Calu3 (cell line): Measurements from ENCODE around the gene EWSR1. TPM values are rescaled to one million over a fixed set of nuclear protein-coding genes. Genes with fewer than 3 reads are reported as not detected.

Source experiments
- BruUV-seq: library from RNA; stranded (reverse); fragments of 400-500 nt; replicated peaks from 2 replicates; lab custom pipeline; 2021; lab: Mats Ljungman, UMichigan
- CTCF ChIA-PET: fragments of 300-600 bp; sonication (Branson Sonifier 250); formaldehyde crosslinking; loops from one replicate; lab custom pipeline; 2022; ENCODE audit warnings: antibody characterized with exemption; lab: Charles Lee
- DNase-seq: peaks from one replicate; pipeline ENCODE4 v3.0.0; 2022
- H3K27ac Mint-ChIP-seq: one replicate; pipeline ENCODE4 v1.8.0; 2022; ENCODE audit warnings: mixed read lengths; ENCODE audit not compliant: unreplicated experiment
- H3K27me3 Mint-ChIP-seq: one replicate; pipeline ENCODE4 v1.8.0; 2022; ENCODE audit warnings: mixed read lengths; ENCODE audit not compliant: unreplicated experiment
- H3K36me3 Mint-ChIP-seq: one replicate; pipeline ENCODE4 v1.8.0; 2022; ENCODE audit warnings: mild to moderate bottlenecking, moderate library complexity, mixed read lengths; ENCODE audit not compliant: insufficient read depth, unreplicated experiment
- H3K4me1 Mint-ChIP-seq: one replicate; pipeline ENCODE4 v1.8.0; 2022; ENCODE audit warnings: mild to moderate bottlenecking, low read depth, mixed read lengths; ENCODE audit not compliant: unreplicated experiment
- H3K4me3 Mint-ChIP-seq: one replicate; pipeline ENCODE4 v1.8.0; 2022; ENCODE audit warnings: mild to moderate bottlenecking, low read depth, moderate library complexity, mixed read lengths; ENCODE audit not compliant: unreplicated experiment
- H3K9me3 Mint-ChIP-seq: one replicate; pipeline ENCODE4 v1.8.0; 2022; ENCODE audit warnings: low read depth, mixed read lengths; ENCODE audit not compliant: unreplicated experiment
- CTCF ChIP-seq: fragments of 200-600 bp; IDR thresholded peaks from one replicate; pipeline ENCODE4 v1.8.0; 2022; ENCODE audit warnings: antibody characterized with exemption; ENCODE audit not compliant: unreplicated experiment
- intact Hi-C: fragments of 100-400 bp; cut with micrococcal nuclease; formaldehyde crosslinking; loops from one replicate; pipeline ENCODE4 v1.10.0; 2022; ENCODE audit not compliant: unreplicated experiment
- total RNA-seq: library from RNA; stranded (reverse); gene quantifications from 2 replicates; pipeline ENCODE4 v1.2.3, GENCODE V29; 2022

EWSR1 gene
- total RNA-seq, 1 experiment from 2014 or later = 374 TPM

GRCh38 chr22:29340566-29340965 is 72.5 kb downstream of the EWSR1 start:
- no peaks in the 10 kb centered on the region for H3K4me1 Mint-ChIP-seq
- no TSS peak for BruUV-seq

GRCh38 chr22:29341056-29341848 is 73.2 kb downstream of the EWSR1 start:
- intact Hi-C loops = no loop called here
- BruUV-seq = no TSS peak
- no peak overlapping the region for H3K4me3 Mint-ChIP-seq
- H3K4me1 Mint-ChIP-seq = no peaks in the 10 kb centered on the region
- no peak overlapping the region for H3K27ac Mint-ChIP-seq
- H3K27me3 Mint-ChIP-seq = no peaks in the 10 kb centered on the region
- CTCF ChIA-PET = interaction anchor here (0.6 kb wide), 1 partner anchor 36 kb away, joined by 5 read pairs; no protein-coding TSS in a partner anchor
- H3K9me3 Mint-ChIP-seq = no peaks in the 10 kb centered on the region
- TF ChIP-seq CTCF = no peak
- H3K36me3 Mint-ChIP-seq = peaks cover 40% of the 10 kb centered on the region
- no peak for DNase-seq

More at GRCh38 chr22:29340566-29340965, 72.5 kb downstream of the EWSR1 start:
- CTCF ChIA-PET = no interaction called here
- Mint-ChIP-seq H3K36me3 (peaks cover 36% of the 10 kb centered on the region), H3K27me3 (no peaks in the 10 kb centered on the region), H3K9me3 (no peaks in the 10 kb centered on the region), H3K27ac (no peak overlapping the region), H3K4me3 (no peak overlapping the region)
- intact Hi-C loops = no loop called here
- no peak for TF ChIP-seq CTCF
- DNase-seq = no peak

- intact Hi-C loops = no loop called here
- CTCF ChIA-PET = interaction anchor here (0.6 kb wide), 1 partner anchor 898 kb away, joined by 3 read pairs; no protein-coding TSS in a partner anchor
- no peaks in the 10 kb centered on the region for H3K9me3 Mint-ChIP-seq
- no TSS peak for BruUV-seq
- H3K36me3 Mint-ChIP-seq = peaks cover 38% of the 10 kb centered on the region
- H3K4me1 Mint-ChIP-seq = no peaks in the 10 kb centered on the region
- no peak overlapping the region for H3K27ac Mint-ChIP-seq
- no peaks in the 10 kb centered on the region for H3K27me3 Mint-ChIP-seq
- no peak overlapping the region for H3K4me3 Mint-ChIP-seq
- no peak for DNase-seq
- TF ChIP-seq CTCF = no peak
Observed at GRCh38 chr22:29341849-29342127, 73.7 kb downstream of the EWSR1 start.

GRCh38 chr22:29342177-29342576 is 74.1 kb downstream of the EWSR1 start:
- no peak for TF ChIP-seq CTCF
- intact Hi-C loops = no loop called here
- Mint-ChIP-seq H3K27ac (no peak overlapping the region), H3K36me3 (peaks cover 41% of the 10 kb centered on the region), H3K4me3 (no peak overlapping the region), H3K27me3 (no peaks in the 10 kb centered on the region), H3K9me3 (no peaks in the 10 kb centered on the region), H3K4me1 (no peaks in the 10 kb centered on the region)
- no peak for DNase-seq
- CTCF ChIA-PET = interaction anchor here (0.6 kb wide), 1 partner anchor 899 kb away, joined by 3 read pairs; no protein-coding TSS in a partner anchor
- no TSS peak for BruUV-seq
